Lung (tissue), 12 donors: ENCODE data around the gene PUSL1. TPM values are rescaled to one million over a fixed set of nuclear protein-coding genes. Genes with fewer than 3 reads are reported as not detected.

Source experiments
- ATAC-seq: fragments of 200-7000 bp; cut with Tn5 transposase; one replicate; pipeline ENCODE4 v1.9.1; 2020; ENCODE audit warnings: moderate number of reproducible peaks; ENCODE audit not compliant: insufficient read depth, low FRiP score
- DNase-seq, 3 donors: peaks; one replicate each; pipeline ENCODE4 v3.0.0-alpha.2; 2013 to 2017
- H3K27ac ChIP-seq, 2 donors: one replicate each; pipeline ENCODE4 v1.5.1; 2013; ENCODE audit warnings: mild to moderate bottlenecking in 2 of 2, moderate library complexity in 2 of 2, control low read depth in 1 of 2, inconsistent platforms in 1 of 2, low read depth in 1 of 2, low read length in 1 of 2
- H3K27me3 ChIP-seq, 3 donors: one replicate each; pipeline ENCODE4 v1.5.1; 2013; ENCODE audit warnings: low read length in 2 of 3; ENCODE audit not compliant: control insufficient read depth in 3 of 3, insufficient read depth in 3 of 3
- H3K36me3 ChIP-seq, 4 donors: one replicate each; pipeline ENCODE4 v1.5.1; 2013; ENCODE audit warnings: low read length in 4 of 4, mild to moderate bottlenecking in 1 of 4, moderate library complexity in 1 of 4; ENCODE audit not compliant: control insufficient read depth in 4 of 4, insufficient read depth in 4 of 4
- H3K4me1 ChIP-seq, 5 donors: one replicate each; pipeline ENCODE4 v1.5.1; 2013; ENCODE audit warnings: low read length in 5 of 5, mild to moderate bottlenecking in 2 of 5, moderate library complexity in 1 of 5; ENCODE audit not compliant: control insufficient read depth in 5 of 5, insufficient read depth in 5 of 5
- H3K4me3 ChIP-seq: one replicate; pipeline ENCODE4 v1.5.1; 2013; ENCODE audit warnings: mild to moderate bottlenecking, control low read depth, moderate library complexity
- H3K9ac ChIP-seq, 2 donors: one replicate each; pipeline ENCODE4 v1.5.1; 2013; ENCODE audit warnings: low read length in 2 of 2, control low read depth in 1 of 2; ENCODE audit not compliant: insufficient read depth in 1 of 2
- H3K9me3 ChIP-seq, 4 donors: one replicate each; pipeline ENCODE4 v1.5.1; 2013; ENCODE audit warnings: low read length in 3 of 4, mild to moderate bottlenecking in 1 of 4, moderate library complexity in 1 of 4; ENCODE audit not compliant: control insufficient read depth in 4 of 4, insufficient read depth in 3 of 4
- CTCF ChIP-seq: IDR thresholded peaks from 2 replicates; pipeline ENCODE4 v1.5.1; 2012; ENCODE audit warnings: mild to moderate bottlenecking; ENCODE audit errors: control extremely low read depth, extremely low read depth
- WGBS, 2 donors: extraction: QIAGEN DNeasy Blood & Tissue Kit; methylation state at CpG; one replicate each; pipeline ENCODE4 v1.1.7; 2013; 5-methylcytosine and 5-hydroxymethylcytosine counted together
- polyA plus RNA-seq, 2 donors: library from polyadenylated mRNA; stranded (reverse); fragments of 200-250 nt; gene quantifications; one replicate each; pipeline ENCODE4 v1.2.1, GENCODE V29; 2013
- total RNA-seq, 2 donors: library from RNA; depleted of rRNA in 1 of 2; stranded (reverse); fragments of >200 nt in 1 of 2; gene quantifications; one replicate each; pipeline ENCODE4 v1.2.1, GENCODE V29; 2014 to 2021
- donor health status: control.
- donor health status: control.
- donor health status: Bipolar disorder and iron deficiency.
- donor health status: healthy.
- donor health status: DM: yes; HTN: yes; CAD: no.

PUSL1 gene
- total and polyA plus RNA-seq, 4 donors = 11.3 to 23.7 (median 18.6) TPM

- Histone ChIP-seq H3K27ac (peak overlapping the region in 1 of 2 donors; percentile 74), H3K27me3 (peaks cover 0 to 4% (median 0%) of the 10 kb centered on the region in 3 donors), H3K9ac (peak overlapping the region; percentile 55 to 86), H3K36me3 (peaks cover 0 to 14% (median 5%) of the 10 kb centered on the region in 4 donors), H3K9me3 (peaks cover 0 to 5% (median 0%) of the 10 kb centered on the region in 4 donors), H3K4me1 (peaks cover 0 to 44% (median 9%) of the 10 kb centered on the region in 5 donors), H3K4me3 (peak overlapping the region; percentile 23)
- TF ChIP-seq CTCF = no peak
- peak; percentile 48 to 65 (median 60) for DNase-seq
- no peak for ATAC-seq
- 31 to 62% methylated on average over 26 of the region's 26 CpGs for WGBS, 2 donors
Observed at GRCh38 chr1:1356796-1357401, 48.5 kb downstream of the PUSL1 start.

- Histone ChIP-seq H3K4me3 (peak overlapping the region; percentile 37), H3K27me3 (peaks cover 0 to 4% (median 0%) of the 10 kb centered on the region in 3 donors), H3K36me3 (peaks cover 0 to 8% (median 2%) of the 10 kb centered on the region in 4 donors), H3K9me3 (peaks cover 0 to 5% (median 0%) of the 10 kb centered on the region in 4 donors), H3K4me1 (peaks cover 0 to 39% (median 11%) of the 10 kb centered on the region in 5 donors), H3K9ac (peak overlapping the region; percentile 55 to 86), H3K27ac (peak overlapping the region; percentile 21 to 79)
- TF ChIP-seq CTCF = no peak
- WGBS, 2 donors = 16 to 23% methylated on average over 17 to 18 of the region's 18 CpGs
- no peak for ATAC-seq
- DNase-seq = peak in 1 of 3 donors; percentile 79
Observed at GRCh38 chr1:1357871-1358432, 49.6 kb downstream of the PUSL1 start.

GRCh38 chr1:1358433-1359271 lies 50.3 kb downstream of the PUSL1 start, which contains the start of gene MXRA8:
Gene MXRA8 (minus strand): TSS chr1:1358555. CDS start chr1:1358504, 51 bp downstream.
- Histone ChIP-seq H3K27me3 (peaks cover 0 to 4% (median 0%) of the 10 kb centered on the region in 3 donors), H3K27ac (peak within 1 kb of the TSS; percentile 21 to 79)
- DNase-seq = peak; percentile 92 to 95 (median 94)

More at GRCh38 chr1:1358433-1359271, 50.3 kb downstream of the PUSL1 start, which contains the start of gene MXRA8:
- Histone ChIP-seq H3K4me1 (peaks cover 0 to 39% (median 11%) of the 10 kb centered on the region in 5 donors), H3K36me3 (peaks cover 0 to 6% (median 2%) of the 10 kb centered on the region in 4 donors), H3K9me3 (peaks cover 0 to 5% (median 0%) of the 10 kb centered on the region in 4 donors), H3K4me3 (peak within 1 kb of the TSS; percentile 37), H3K9ac (peak within 1 kb of the TSS; percentile 55 to 86)
- TF ChIP-seq CTCF = no peak
- 21 to 31% methylated on average over 24 to 29 of the region's 29 CpGs for WGBS, 2 donors
- ATAC-seq = no peak
